GM20000 (cell line): ENCODE results near the gene COL5A1.

Source experiments
- DNase-seq: peaks from one replicate; pipeline ENCODE4 v3.0.0; 2012; ENCODE audit warnings: low spot score
- TF ChIP-seq, protein P1 (sequence below): IDR thresholded peaks from 2 replicates; pipeline ENCODE4 v1.5.1; 2012; ENCODE audit warnings: mild to moderate bottlenecking, control low read depth; ENCODE audit errors: extremely low read depth, missing control alignments

The COL5A1 gene

DNA sequence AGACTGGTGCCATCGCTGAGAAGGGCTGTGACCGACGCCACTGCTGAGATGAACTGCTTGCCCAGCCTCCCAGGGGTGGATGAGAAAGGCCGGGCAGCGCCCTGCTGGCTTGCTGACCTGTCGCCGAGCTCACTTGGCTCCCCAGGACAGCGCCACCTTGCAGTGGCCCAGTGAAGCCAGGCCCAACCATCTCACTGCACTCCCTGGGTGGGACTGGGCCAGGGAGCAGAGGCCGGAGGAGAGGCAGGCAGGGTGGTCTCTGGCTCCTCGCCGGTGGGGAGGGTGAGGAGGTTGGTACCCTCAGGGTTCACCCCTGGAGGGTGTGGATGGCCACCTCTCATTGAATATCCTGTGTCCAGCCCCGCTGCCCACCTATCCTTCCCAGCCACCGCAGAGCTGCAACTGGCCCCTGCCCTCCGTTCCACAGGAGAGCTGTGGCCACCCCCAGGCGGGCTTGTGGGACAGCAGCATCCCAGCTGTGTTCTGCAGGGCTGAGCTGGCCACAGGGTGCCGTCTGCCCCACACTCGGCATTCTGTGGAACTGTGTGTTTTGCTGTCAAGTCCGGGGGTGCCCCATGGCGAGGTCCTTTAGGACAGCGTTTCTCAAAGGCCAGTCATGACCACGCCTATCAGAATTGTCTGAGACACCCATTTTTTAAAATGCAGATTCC is 198.0 kb downstream of the COL5A1 start:
- TF ChIP-seq, protein P1, sequence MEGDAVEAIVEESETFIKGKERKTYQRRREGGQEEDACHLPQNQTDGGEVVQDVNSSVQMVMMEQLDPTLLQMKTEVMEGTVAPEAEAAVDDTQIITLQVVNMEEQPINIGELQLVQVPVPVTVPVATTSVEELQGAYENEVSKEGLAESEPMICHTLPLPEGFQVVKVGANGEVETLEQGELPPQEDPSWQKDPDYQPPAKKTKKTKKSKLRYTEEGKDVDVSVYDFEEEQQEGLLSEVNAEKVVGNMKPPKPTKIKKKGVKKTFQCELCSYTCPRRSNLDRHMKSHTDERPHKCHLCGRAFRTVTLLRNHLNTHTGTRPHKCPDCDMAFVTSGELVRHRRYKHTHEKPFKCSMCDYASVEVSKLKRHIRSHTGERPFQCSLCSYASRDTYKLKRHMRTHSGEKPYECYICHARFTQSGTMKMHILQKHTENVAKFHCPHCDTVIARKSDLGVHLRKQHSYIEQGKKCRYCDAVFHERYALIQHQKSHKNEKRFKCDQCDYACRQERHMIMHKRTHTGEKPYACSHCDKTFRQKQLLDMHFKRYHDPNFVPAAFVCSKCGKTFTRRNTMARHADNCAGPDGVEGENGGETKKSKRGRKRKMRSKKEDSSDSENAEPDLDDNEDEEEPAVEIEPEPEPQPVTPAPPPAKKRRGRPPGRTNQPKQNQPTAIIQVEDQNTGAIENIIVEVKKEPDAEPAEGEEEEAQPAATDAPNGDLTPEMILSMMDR: no peak
- DNase-seq: no peak

- DNase-seq: no peak
- TF ChIP-seq, protein P1: no peak
These were observed 198.9 kb downstream of the COL5A1 start for GRCh38 chr9:134840511-134840910.

DNA sequence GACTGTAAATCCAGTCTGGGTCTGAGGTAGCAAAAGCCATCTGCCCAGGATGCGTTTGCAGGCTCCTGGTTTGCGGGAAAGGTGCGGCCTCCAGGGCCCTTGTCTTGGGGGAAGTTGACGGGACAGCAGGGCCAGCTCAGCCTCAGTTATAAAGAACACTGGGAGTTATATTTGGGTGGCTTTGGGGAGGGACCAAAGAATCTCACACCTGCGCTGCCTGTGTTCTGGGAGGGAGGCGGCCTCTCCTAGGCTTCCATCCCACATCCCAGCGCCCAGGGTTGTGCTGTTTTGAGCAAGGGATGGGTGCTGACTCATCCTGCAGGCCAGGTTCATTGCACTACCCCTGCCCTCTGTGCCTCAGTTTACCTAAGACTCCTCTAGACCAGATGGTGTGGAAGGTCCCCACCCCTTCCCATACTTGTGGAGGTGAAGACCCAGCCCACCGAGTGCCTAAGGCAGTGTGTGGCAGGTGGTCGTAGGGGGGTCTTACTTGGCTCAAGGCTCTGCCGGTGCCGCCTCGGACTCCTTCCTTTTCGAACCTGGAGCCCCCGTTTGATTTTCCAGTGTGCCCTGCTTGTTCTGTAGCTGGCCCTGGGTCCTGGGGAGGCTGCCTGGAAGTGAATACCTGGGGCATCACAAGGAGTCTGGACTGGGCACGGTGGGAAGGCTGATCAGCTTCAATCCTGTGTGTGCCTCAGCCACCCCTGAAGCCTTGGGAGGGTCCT is 199.7 kb downstream of the COL5A1 start:
- TF ChIP-seq, protein P1: no peak
- no peak for DNase-seq

DNA sequence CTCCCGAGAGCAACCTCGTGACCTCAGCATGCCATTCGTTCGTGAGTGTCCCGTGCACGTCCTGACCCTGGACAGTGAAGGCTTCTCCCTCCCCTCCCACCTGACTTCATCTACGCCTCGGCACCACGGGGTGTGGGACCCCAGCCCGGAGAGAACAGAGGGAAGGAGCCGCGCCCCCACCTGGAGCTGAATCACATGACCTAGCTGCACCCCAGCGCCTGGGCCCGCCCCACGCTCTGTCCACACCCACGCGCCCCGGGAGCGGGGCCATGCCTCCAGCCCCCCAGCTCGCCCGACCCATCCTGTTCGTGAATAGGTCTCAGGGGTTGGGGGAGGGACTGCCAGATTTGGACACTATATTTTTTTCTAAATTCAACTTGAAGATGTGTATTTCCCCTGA is 200.7 kb downstream of the COL5A1 start:
- no peak for DNase-seq
- TF ChIP-seq, protein P1: no peak

GRCh38 chr9:134843740-134844139 is 202.1 kb downstream of the COL5A1 start:
- TF ChIP-seq, protein P1: no peak
- DNase-seq: no peak

- TF ChIP-seq, protein P1: no peak
- no peak for DNase-seq
These were observed 203.2 kb downstream of the COL5A1 start for GRCh38 chr9:134844821-134845220.

DNA sequence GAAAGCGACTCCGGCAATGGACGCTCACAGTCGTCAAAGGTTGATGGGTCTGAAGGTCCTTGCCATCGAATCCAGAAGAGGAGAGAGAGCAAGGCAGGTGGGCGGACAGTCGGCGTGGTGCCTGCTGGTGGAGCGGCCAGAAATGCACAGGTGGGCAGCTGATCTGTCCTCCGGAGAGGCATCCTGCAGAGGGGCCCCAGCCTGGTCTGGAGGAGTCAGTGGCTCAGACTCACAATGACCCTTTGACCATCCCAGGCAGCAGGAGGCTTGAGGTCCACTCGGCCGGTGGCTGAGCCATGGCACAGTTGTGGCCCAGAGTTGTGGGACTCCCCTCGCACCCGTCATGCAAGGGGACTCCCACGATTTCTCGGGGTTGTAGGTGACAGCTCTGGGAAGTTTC is 204.6 kb downstream of the COL5A1 start:
- DNase-seq: no peak
- TF ChIP-seq, protein P1: no peak
